VCaP (cell line): Measurements from ENCODE around the gene MYEOV.

Experiments
- H3K27ac ChIP-seq: fragments of 450-650 bp; 2 replicates; pipeline ENCODE4 v1.5.1; 2017
- CTCF ChIP-seq: fragments of 450-650 bp; conservative IDR thresholded peaks from 2 replicates; pipeline ENCODE4 v1.5.1; 2017; ENCODE audit warnings: mild to moderate bottlenecking, moderate library complexity

The MYEOV gene

GRCh38 chr11:69342588-69343330, 48.8 kb downstream of the MYEOV start:
- no peak for TF ChIP-seq CTCF
- H3K27ac ChIP-seq: no peak overlapping the region

GRCh38 chr11:69343401-69344321, 49.7 kb downstream of the MYEOV start:
- no peak for TF ChIP-seq CTCF
- no peak overlapping the region for H3K27ac ChIP-seq

DNA sequence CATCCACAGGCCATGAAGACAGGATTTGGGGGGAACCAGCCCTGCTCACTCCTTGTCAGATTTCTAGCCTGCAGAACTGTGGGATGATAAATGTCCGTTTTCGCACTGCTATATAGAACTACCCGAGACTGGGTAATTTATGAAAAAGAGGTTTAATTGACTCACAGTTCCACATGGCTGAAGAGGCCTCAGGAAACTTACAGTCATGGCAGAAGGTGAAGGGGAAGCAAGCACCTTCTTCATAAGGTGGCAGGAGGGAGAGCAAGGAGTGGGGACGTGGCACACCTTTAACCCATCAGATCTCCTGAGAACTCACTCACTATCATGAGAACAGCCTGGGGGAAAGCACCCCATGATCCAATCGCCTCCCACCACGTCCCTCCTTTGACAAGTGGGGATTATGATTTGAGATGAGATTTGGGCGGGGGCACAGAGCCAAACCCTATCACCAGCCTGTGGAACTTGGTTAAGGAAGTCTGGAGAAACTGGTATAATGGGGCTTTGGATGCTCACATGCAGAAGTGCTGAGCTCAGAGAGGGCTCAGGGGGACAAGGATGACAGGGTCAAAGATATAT, 50.7 kb downstream of the MYEOV start:
- H3K27ac ChIP-seq: no peak overlapping the region
- TF ChIP-seq CTCF: no peak
